Adipocyte (in vitro differentiated cells): Measurements from ENCODE around the gene GPR62.

Experiments used
- DNase-seq: peaks from one replicate; pipeline ENCODE4 v3.0.0-alpha.2; 2015; ENCODE audit warnings: low read depth
- H3K27me3 ChIP-seq: replicated peaks from 2 replicates; pipeline ENCODE4 v1.7.0; 2013; ENCODE audit warnings: mild to moderate bottlenecking, low read length, moderate library complexity; ENCODE audit not compliant: control insufficient read depth, insufficient read depth
- H3K36me3 ChIP-seq: 2 replicates; pipeline ENCODE4 v1.7.0; 2013; ENCODE audit warnings: low read length, mild to moderate bottlenecking, moderate library complexity; ENCODE audit not compliant: control insufficient read depth, insufficient read depth, severe bottlenecking
- H3K4me1 ChIP-seq: 2 replicates; pipeline ENCODE4 v1.7.0; 2013; ENCODE audit warnings: mild to moderate bottlenecking, low read length, moderate library complexity; ENCODE audit not compliant: control insufficient read depth, insufficient read depth
- H3K4me3 ChIP-seq: 2 replicates; pipeline ENCODE4 v1.7.0; 2013; ENCODE audit warnings: mild to moderate bottlenecking, low read length, moderate library complexity
- H3K9ac ChIP-seq: 2 replicates; pipeline ENCODE4 v1.7.0; 2013; ENCODE audit warnings: mild to moderate bottlenecking, low read length, moderate library complexity
- H3K9me3 ChIP-seq: 2 replicates; pipeline ENCODE4 v1.7.0; 2013; ENCODE audit warnings: mild to moderate bottlenecking, low read length, moderate library complexity; ENCODE audit not compliant: control insufficient read depth

GPR62 gene

GRCh38 chr3:51941463-51941797 lies 13.8 kb upstream of the GPR62 start:
- H3K36me3 ChIP-seq, result peaks cover 54% of the 10 kb centered on the region
- peak overlapping the region; percentile 86 for H3K4me3 ChIP-seq
- H3K27me3 ChIP-seq, result no peaks in the 10 kb centered on the region
- peak overlapping the region; percentile 89 for H3K9ac ChIP-seq
- H3K9me3 ChIP-seq, result no peaks in the 10 kb centered on the region
- no peak for DNase-seq
- peaks cover 36% of the 10 kb centered on the region for H3K4me1 ChIP-seq

GRCh38 chr3:51941798-51942602 lies 13.2 kb upstream of the GPR62 start, which contains the start of the genes PARP3 and RRP9:
TSS of gene PARP3 (plus strand) at chr3:51942363. CDS start at chr3:51943356, 993 bp downstream.
TSS of gene RRP9 (minus strand) at chr3:51941904. CDS start at chr3:51941867, 37 bp downstream.
- no peaks in the 10 kb centered on the region for H3K27me3 ChIP-seq
- peaks cover 36% of the 10 kb centered on the region for H3K4me1 ChIP-seq
- no peaks in the 10 kb centered on the region for H3K9me3 ChIP-seq
- peaks cover 50% of the 10 kb centered on the region for H3K36me3 ChIP-seq
- peak within 1 kb of the TSS; percentile 95 for H3K9ac ChIP-seq
- peak; percentile 100 for DNase-seq
- H3K4me3 ChIP-seq, result peak within 1 kb of the TSS; percentile 86

GRCh38 chr3:51942603-51943450 lies 12.4 kb upstream of the GPR62 start:
- Histone ChIP-seq H3K4me1 (peaks cover 36% of the 10 kb centered on the region), H3K9ac (peak overlapping the region; percentile 95), H3K9me3 (no peaks in the 10 kb centered on the region), H3K4me3 (peak overlapping the region; percentile 78), H3K27me3 (no peaks in the 10 kb centered on the region), H3K36me3 (peaks cover 42% of the 10 kb centered on the region)
- DNase-seq, result peak; percentile 55

- no peaks in the 10 kb centered on the region for H3K9me3 ChIP-seq
- peak overlapping the region; percentile 78 for H3K4me3 ChIP-seq
- no peaks in the 10 kb centered on the region for H3K27me3 ChIP-seq
- H3K4me1 ChIP-seq, result peaks cover 35% of the 10 kb centered on the region
- H3K9ac ChIP-seq, result peak overlapping the region; percentile 95
- DNase-seq, result no peak
- H3K36me3 ChIP-seq, result peaks cover 38% of the 10 kb centered on the region
Observed at GRCh38 chr3:51943451-51944391, 11.5 kb upstream of the GPR62 start.

- Histone ChIP-seq H3K9me3 (no peaks in the 10 kb centered on the region), H3K9ac (no peak overlapping the region), H3K36me3 (peaks cover 35% of the 10 kb centered on the region), H3K4me1 (peaks cover 27% of the 10 kb centered on the region), H3K27me3 (no peaks in the 10 kb centered on the region), H3K4me3 (no peak overlapping the region)
- DNase-seq, result no peak
Observed at GRCh38 chr3:51944451-51945021, 10.6 kb upstream of the GPR62 start.

- H3K9me3 ChIP-seq, result no peaks in the 10 kb centered on the region
- H3K9ac ChIP-seq, result no peak overlapping the region
- no peak overlapping the region for H3K4me3 ChIP-seq
- peaks cover 21% of the 10 kb centered on the region for H3K4me1 ChIP-seq
- no peaks in the 10 kb centered on the region for H3K27me3 ChIP-seq
- H3K36me3 ChIP-seq, result peaks cover 33% of the 10 kb centered on the region
- no peak for DNase-seq
Observed at GRCh38 chr3:51945031-51945840, 9.9 kb upstream of the GPR62 start.

GRCh38 chr3:51945926-51946705 lies 9.1 kb upstream of the GPR62 start:
- Histone ChIP-seq H3K27me3 (no peaks in the 10 kb centered on the region), H3K9ac (no peak overlapping the region), H3K36me3 (peaks cover 33% of the 10 kb centered on the region), H3K4me3 (no peak overlapping the region), H3K9me3 (no peaks in the 10 kb centered on the region), H3K4me1 (peaks cover 15% of the 10 kb centered on the region)
- no peak for DNase-seq

- H3K36me3 ChIP-seq, result peaks cover 33% of the 10 kb centered on the region
- no peaks in the 10 kb centered on the region for H3K9me3 ChIP-seq
- no peak overlapping the region for H3K9ac ChIP-seq
- H3K27me3 ChIP-seq, result no peaks in the 10 kb centered on the region
- no peak overlapping the region for H3K4me3 ChIP-seq
- peaks cover 15% of the 10 kb centered on the region for H3K4me1 ChIP-seq
- DNase-seq, result no peak
Observed at GRCh38 chr3:51946796-51947195, 8.4 kb upstream of the GPR62 start.

GRCh38 chr3:51947215-51947900 lies 7.8 kb upstream of the GPR62 start:
- DNase-seq, result no peak

More at GRCh38 chr3:51947215-51947900, 7.8 kb upstream of the GPR62 start:
- Histone ChIP-seq H3K9ac (no peak overlapping the region), H3K36me3 (peaks cover 33% of the 10 kb centered on the region), H3K4me3 (no peak overlapping the region), H3K27me3 (no peaks in the 10 kb centered on the region), H3K9me3 (no peaks in the 10 kb centered on the region), H3K4me1 (peaks cover 12% of the 10 kb centered on the region)
